NCI-H748 (cell line): Measurements from ENCODE around the gene KRTAP10-12.
"Not testable (repeated sequence)": the region's sequence is repeated elsewhere in the genome, so short reads cannot be mapped to it uniquely, and the experiment has no call there.

Experiments used
- DNase-seq: peaks from one replicate; lab custom pipeline; 2025; ENCODE audit not compliant: unreplicated experiment; lab: John Stamatoyannopoulos, UW

KRTAP10-12 gene

DNA sequence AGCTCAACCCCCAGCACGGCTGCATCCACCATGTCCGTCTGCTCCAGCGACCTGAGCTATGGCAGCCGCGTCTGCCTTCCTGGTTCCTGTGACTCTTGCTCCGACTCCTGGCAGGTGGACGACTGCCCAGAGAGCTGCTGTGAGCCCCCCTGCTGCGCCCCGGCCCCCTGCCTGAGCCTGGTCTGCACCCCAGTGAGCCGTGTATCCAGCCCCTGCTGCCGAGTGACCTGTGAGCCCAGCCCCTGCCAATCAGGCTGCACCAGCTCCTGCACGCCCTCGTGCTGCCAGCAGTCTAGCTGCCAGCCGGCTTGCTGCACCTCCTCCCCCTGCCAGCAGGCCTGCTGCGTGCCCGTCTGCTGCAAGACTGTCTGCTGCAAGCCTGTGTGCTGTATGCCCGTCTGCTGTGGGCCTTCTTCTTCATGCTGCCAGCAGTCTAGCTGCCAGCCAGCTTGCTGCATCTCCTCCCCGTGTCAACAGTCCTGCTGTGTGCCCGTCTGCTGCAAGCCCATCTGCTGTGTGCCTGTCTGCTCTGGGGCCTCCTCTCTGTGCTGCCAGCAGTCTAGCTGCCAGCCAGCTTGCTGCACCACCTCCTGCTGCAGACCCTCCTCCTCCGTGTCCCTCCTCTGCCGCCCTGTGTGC, at the start of gene KRTAP10-12:
Gene KRTAP10-12 (plus strand): TSS at position 1 of the 639 bp plus-strand sequence. CDS start 30 bp downstream, at position 31.
- DNase-seq = not testable (repeated sequence)

DNA sequence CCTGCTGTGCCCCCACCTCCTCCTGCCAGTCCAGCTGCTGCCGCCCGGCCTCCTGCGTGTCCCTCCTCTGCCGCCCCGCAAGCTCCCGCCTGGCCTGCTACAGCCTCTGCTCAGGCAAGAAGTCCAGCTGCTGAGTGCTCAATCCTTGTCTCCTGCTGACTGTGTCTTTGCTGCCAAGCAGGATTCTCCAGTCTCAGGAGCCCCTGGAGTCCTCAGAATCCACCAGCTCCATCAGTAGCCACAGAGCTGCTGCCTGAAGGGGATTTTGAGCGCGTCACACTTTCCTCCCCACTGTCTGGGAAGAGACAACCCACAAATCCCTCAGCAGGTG, 49.8 kb upstream of the KRTAP10-12 start:
- DNase-seq = no peak

GRCh38 chr21:44648557-44649311, 48.2 kb upstream of the KRTAP10-12 start:
- no peak for DNase-seq

GRCh38 chr21:44649521-44650100, 47.4 kb upstream of the KRTAP10-12 start:
- no peak for DNase-seq

DNA sequence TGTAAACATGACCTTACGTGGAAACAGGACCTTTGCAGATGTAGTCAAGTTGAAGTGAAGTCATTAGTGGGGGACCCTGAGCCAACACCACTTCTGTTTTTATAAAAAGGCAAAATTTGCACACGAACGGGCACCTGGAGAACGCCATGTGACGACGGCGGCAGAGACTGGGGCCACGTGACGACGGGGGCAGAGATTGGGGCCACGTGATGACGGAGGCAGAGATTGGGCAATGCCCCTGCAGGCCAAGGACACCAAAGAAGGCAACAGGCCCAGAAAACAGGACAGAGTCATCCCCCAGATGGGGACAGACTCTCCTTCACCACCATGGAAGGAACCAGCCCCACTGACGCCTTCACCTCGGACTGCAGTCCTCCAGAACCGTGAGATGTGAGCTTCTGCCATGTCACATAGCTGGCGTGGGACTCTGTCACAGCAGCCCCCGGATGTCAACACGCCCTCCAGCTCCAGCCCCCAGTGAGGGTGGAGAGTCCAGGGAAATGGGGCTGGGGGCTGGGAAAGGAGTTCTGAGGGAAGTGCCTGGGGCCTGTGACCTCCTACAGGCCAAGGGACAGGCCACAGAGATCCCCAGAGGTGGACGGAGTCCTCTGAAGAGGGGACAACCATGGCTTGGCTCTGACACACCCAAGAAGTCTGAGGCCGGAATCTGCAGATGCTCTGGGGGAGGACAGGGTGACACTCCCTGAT, 46.6 kb upstream of the KRTAP10-12 start:
- DNase-seq = no peak

DNA sequence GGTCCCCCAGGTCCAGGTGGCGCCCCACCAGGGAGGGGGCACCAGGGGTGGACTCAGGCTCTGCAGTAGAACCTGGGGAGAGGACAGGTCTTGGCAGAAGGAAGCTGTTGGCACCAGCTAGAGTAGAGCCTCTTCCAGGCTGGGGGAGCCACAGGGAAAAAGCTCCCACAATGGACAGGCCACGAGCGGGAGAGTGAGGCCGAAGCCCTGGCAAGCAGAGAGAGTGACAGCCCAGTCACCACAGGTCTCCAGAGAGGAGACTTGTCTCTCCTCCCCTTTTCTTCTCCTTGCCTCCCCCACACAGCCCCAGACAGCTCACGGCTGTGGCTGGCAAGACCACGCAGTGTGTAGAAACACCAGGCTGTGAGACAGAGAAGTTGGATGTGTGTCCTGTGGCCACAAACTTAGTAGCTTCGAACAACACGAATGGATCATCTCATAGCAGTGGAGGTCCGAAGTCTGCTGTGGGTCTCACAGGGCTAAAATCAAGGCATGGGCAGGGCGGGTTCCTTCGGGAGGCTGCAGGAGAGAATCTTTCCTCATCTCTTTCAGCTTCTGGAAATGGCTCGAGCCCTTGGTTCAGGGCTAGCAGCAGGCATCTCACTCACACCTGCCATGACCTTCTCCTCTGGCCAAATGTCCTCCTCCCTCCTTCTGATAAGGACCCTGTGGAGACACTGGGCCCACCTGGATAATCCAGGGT, 45.8 kb upstream of the KRTAP10-12 start:
- DNase-seq = no peak

GRCh38 chr21:44653123-44653522, 43.8 kb upstream of the KRTAP10-12 start:
- no peak for DNase-seq

GRCh38 chr21:44653656-44654575, 43.1 kb upstream of the KRTAP10-12 start:
- DNase-seq = no peak

DNA sequence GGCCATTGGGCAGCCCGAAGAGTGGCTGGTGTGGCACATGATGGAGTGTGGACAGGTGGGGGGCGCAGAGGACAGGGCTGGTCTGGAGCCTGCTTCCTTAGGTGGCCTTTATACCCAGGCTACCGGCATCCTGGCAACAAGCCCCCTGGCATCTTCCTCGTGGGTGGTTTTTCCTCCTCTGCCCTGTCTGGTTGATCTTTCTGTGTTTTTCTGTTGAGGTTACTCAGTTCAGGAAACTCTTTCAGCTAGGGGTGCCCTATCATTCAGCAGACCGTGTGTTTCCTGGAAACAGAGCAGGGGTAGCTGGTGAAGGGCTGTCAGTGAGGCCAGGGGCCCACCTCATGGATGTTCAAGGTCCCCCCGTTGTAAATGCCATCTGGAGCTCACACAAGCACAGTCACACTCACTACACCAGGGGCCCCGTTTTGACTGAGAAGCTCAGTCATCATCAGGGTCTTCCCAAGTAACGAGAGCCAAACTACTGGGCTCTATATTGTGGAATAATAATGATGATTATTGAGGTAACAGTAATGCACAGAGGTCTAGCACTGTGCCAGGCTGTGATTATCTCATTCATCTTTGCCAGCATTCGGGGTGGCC, 42.3 kb upstream of the KRTAP10-12 start, which contains the start of gene KRTAP12-4:
Gene KRTAP12-4 (minus strand): TSS at position 84 of the 600 bp plus-strand sequence. CDS start 45 bp downstream, at position 39.
- no peak for DNase-seq

DNA sequence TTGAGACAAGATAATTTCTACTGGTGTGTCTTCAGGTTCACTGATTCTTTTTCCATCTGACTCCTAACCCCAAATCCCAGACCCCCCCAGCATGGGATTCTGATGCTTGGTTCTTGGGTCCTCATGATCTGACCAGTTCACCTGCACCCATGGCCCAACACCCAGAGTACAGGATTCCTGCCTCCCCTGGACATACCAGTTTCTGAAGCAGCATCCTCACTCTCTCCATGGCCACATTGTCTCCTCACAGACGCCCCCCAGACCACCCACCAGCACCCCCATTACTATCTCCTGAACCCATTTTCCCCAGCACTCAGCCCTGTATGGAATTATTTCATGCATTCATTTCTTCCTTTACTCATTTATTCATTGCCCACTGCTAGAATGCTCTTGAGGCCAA, 40.1 kb upstream of the KRTAP10-12 start:
- DNase-seq = no peak

DNA sequence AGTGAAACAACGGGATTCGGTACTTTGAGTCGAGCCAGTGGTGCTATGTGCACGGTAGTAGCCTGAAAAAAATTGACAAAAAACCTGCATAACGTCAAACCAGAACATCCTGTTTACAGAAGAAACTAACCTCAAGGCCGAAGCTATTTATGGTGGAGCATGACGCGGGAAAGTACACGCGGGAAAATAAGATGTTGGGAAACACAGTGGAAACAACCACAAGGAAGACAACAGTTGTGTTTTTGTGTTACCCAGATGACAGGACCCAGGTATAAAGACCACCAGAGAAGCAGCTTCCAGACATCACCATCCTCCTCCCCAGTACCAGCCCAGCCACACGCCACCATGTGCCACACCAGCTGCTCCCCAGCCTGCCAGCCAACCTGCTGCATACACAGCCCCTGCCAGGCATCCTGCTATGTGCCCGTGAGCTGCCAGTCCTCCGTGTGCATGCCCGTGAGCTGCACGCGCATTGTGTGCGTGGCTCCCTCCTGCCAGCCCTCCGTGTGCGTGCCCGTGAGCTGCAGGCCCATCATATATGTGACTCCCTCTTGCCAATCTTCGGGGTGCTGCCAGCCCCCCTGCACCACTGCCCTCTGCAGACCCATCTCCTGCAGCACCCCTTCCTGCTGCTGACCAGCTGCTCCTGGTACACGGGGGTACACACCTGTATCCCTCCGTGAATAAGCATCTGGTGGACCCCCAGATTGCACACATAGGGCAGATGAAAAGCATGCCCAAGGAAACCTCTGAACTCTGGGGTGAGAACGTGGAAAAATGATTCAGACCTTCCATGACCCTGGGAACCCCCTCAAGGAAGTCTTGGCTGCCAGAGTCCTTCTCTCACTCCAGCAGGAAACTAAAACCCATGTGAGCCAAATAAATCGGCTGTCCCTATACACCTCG, 39.1 kb upstream of the KRTAP10-12 start, which contains the start of gene KRTAP12-3:
Gene KRTAP12-3 (plus strand): TSS at position 298 of the 906 bp plus-strand sequence. CDS start 48 bp downstream, at position 346.
- DNase-seq = no peak

DNA sequence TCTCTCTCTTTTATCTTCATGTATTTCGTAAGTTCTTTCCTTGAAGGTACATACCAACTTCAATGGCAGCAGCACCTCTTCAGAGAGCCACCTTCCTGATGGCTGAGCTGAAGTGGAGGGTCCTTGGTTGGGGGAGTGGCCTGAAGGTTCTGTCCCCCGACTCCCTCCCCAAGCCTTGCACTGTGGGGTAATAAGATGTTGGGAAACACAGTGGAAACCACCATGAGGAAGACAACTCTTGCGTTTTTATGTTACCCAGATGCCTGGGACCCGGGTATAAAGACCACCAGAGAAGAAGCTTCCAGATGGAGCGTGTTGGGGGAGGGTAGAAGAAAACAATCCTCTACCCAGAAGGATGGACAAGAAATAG, 38.4 kb upstream of the KRTAP10-12 start:
- DNase-seq = no peak

- no peak for DNase-seq
Observed at GRCh38 chr21:44658913-44659595, 37.9 kb upstream of the KRTAP10-12 start.

- DNase-seq = not testable (repeated sequence)
Observed at GRCh38 chr21:44661567-44661966, 35.4 kb upstream of the KRTAP10-12 start.

GRCh38 chr21:44664691-44665090, 32.3 kb upstream of the KRTAP10-12 start:
- no peak for DNase-seq

- peak; percentile 3 for DNase-seq
Observed at GRCh38 chr21:44666401-44667320, 30.3 kb upstream of the KRTAP10-12 start, which contains the start of gene KRTAP12-2. TSS of gene KRTAP12-2 (minus strand) at chr21:44666927. CDS start at chr21:44666886, 41 bp downstream.

DNA sequence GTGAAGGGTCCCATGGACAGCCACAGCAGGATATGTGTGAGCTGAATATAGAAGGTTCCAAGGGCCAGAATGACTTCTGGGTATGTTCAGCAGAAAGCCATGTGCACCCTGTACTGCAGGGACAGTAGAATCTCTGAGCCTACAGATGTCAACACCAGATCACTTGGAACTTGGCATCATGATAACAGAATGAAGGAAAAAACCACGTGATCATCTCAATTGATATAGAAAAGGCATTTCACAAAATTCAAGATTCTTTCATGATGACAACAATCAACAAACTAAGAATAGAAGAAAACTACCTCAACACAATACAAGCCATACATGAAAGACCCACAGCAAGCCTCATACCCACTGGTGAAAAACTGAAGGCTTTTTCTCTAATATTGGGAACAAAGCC, 29.4 kb upstream of the KRTAP10-12 start:
- no peak for DNase-seq
